ENCODE measurements around the gene WWOX. TPM values are rescaled to one million over a fixed set of nuclear protein-coding genes. Genes with fewer than 3 reads are reported as not detected.

Gene WWOX
- total RNA-seq, 1 experiment from 2014 or later, result 28.3 TPM

GRCh38 chr16:78535098-78535497 lies 435.6 kb downstream of the WWOX start:
- intact Hi-C loops (cut with micrococcal nuclease), result no loop called here
- BruUV-seq (replicated peaks), result no TSS peak
- H3K4me2 ChIP-seq (ENCODE audit: low read length), result no peak overlapping the region
- no peaks in the 10 kb centered on the region for H3K27me3 ChIP-seq (ENCODE audit: low read length)
- no peaks in the 10 kb centered on the region for H3K9me2 ChIP-seq (replicated peaks; ENCODE audit: low read length)
- H3F3A ChIP-seq (ENCODE audit: low read length, unreplicated experiment), result no peaks in the 10 kb centered on the region
- no peaks in the 10 kb centered on the region for H3K36me3 ChIP-seq (ENCODE audit: low read depth, low read length)
- DNase-seq (no peak), ATAC-seq (no peak)
- no peak overlapping the region for H3K27ac ChIP-seq (ENCODE audit: low read length)
- no peaks in the 10 kb centered on the region for H4K20me1 ChIP-seq (ENCODE audit: low read length)
- H2AFZ ChIP-seq (ENCODE audit: low read length), result no peak overlapping the region
- H3K79me2 ChIP-seq (ENCODE audit: low read length), result no peaks in the 10 kb centered on the region
- ChIA-PET CTCF (no interaction called here), POLR2A (ENCODE audit: unreplicated experiment) (no interaction called here)
- TF ChIP-seq EZH2 (IDR thresholded peaks at IDR 0.05; ENCODE audit: low read length, unreplicated experiment), result no peak
- TF ChIP-seq EZH2phosphoT487 (IDR thresholded peaks at IDR 0.05; ENCODE audit: borderline replicate concordance, low read length), result no peak
- no peak for TF ChIP-seq CTCF (conservative IDR thresholded peaks at IDR 0.05; ENCODE audit: low read depth, low read length)
- no peak overlapping the region for H3K4me3 ChIP-seq (ENCODE audit: low read length)
- H3K4me1 ChIP-seq (ENCODE audit: insufficient read depth, low read length), result no peaks in the 10 kb centered on the region
- no peaks in the 10 kb centered on the region for H3K9me3 ChIP-seq (ENCODE audit: low read length)
- H3K9ac ChIP-seq (ENCODE audit: low read length), result no peak overlapping the region

DNA sequence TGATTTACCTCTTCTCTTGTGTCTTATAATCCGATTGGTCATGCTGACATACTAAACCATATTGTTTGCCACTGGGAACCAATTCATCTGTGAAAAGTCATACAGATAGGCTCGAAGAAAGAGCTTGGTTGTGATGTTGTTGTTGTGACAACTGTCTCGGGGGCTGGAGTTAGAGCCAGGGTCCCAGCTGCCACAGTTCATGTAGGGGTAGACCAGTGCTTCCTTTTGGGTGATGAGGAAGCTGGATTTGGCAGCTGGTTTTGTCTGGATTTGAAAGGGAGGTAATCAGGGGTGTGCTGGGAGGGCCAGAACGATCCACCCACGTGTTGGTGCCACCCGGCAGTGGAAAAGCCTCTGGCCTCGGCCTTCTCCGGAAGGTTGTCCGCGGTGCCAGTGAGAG lies 438.1 kb downstream of the WWOX start:
- Histone ChIP-seq H3K27ac (ENCODE audit: low read length) (no peak overlapping the region), H3K4me2 (ENCODE audit: low read length) (no peak overlapping the region), H3F3A (ENCODE audit: low read length, unreplicated experiment) (no peaks in the 10 kb centered on the region), H4K20me1 (ENCODE audit: low read length) (no peaks in the 10 kb centered on the region), H2AFZ (ENCODE audit: low read length) (no peak overlapping the region), H3K9me2 (replicated peaks; ENCODE audit: low read length) (no peaks in the 10 kb centered on the region), H3K27me3 (ENCODE audit: low read length) (no peaks in the 10 kb centered on the region), H3K4me3 (ENCODE audit: low read length) (no peak overlapping the region), H3K79me2 (ENCODE audit: low read length) (no peaks in the 10 kb centered on the region), H3K4me1 (ENCODE audit: insufficient read depth, low read length) (no peaks in the 10 kb centered on the region), H3K36me3 (ENCODE audit: low read depth, low read length) (no peaks in the 10 kb centered on the region), H3K9ac (ENCODE audit: low read length) (no peak overlapping the region), H3K9me3 (ENCODE audit: low read length) (no peaks in the 10 kb centered on the region)
- DNase-seq (no peak), ATAC-seq (no peak)
- ChIA-PET POLR2A (ENCODE audit: unreplicated experiment) (no interaction called here), CTCF (no interaction called here)
- intact Hi-C loops (cut with micrococcal nuclease), result no loop called here
- TF ChIP-seq CTCF (conservative IDR thresholded peaks at IDR 0.05; ENCODE audit: low read depth, low read length), result no peak
- no peak for TF ChIP-seq EZH2phosphoT487 (IDR thresholded peaks at IDR 0.05; ENCODE audit: borderline replicate concordance, low read length)
- no peak for TF ChIP-seq EZH2 (IDR thresholded peaks at IDR 0.05; ENCODE audit: low read length, unreplicated experiment)
- BruUV-seq (replicated peaks), result no TSS peak

- POLR2A ChIA-PET (ENCODE audit: unreplicated experiment), result no interaction called here
Observed at GRCh38 chr16:78538292-78538691, 438.8 kb downstream of the WWOX start.

More at GRCh38 chr16:78538292-78538691, 438.8 kb downstream of the WWOX start:
- H3K9ac ChIP-seq (ENCODE audit: low read length), result no peak overlapping the region
- no peaks in the 10 kb centered on the region for H4K20me1 ChIP-seq (ENCODE audit: low read length)
- H3K4me3 ChIP-seq (ENCODE audit: low read length), result no peak overlapping the region
- no peaks in the 10 kb centered on the region for H3K36me3 ChIP-seq (ENCODE audit: low read depth, low read length)
- H3K79me2 ChIP-seq (ENCODE audit: low read length), result no peaks in the 10 kb centered on the region
- H3F3A ChIP-seq (ENCODE audit: low read length, unreplicated experiment), result no peaks in the 10 kb centered on the region
- H3K27me3 ChIP-seq (ENCODE audit: low read length), result no peaks in the 10 kb centered on the region
- no peak overlapping the region for H2AFZ ChIP-seq (ENCODE audit: low read length)
- intact Hi-C loops (cut with micrococcal nuclease), result no loop called here
- H3K27ac ChIP-seq (ENCODE audit: low read length), result no peak overlapping the region
- H3K9me2 ChIP-seq (replicated peaks; ENCODE audit: low read length), result no peaks in the 10 kb centered on the region
- TF ChIP-seq CTCF (conservative IDR thresholded peaks at IDR 0.05; ENCODE audit: low read depth, low read length), result no peak
- no peak for TF ChIP-seq EZH2phosphoT487 (IDR thresholded peaks at IDR 0.05; ENCODE audit: borderline replicate concordance, low read length)
- no peak for TF ChIP-seq EZH2 (IDR thresholded peaks at IDR 0.05; ENCODE audit: low read length, unreplicated experiment)
- no peak overlapping the region for H3K4me2 ChIP-seq (ENCODE audit: low read length)
- no peaks in the 10 kb centered on the region for H3K4me1 ChIP-seq (ENCODE audit: insufficient read depth, low read length)
- no peaks in the 10 kb centered on the region for H3K9me3 ChIP-seq (ENCODE audit: low read length)
- DNase-seq (no peak), ATAC-seq (no peak)
- BruUV-seq (replicated peaks), result no TSS peak
- CTCF ChIA-PET, result no interaction called here
